Vagina (tissue), 2 donors: Measurements from ENCODE around the gene ASB6. TPM values are rescaled to one million over a fixed set of nuclear protein-coding genes. Genes with fewer than 3 reads are reported as not detected.
"Not testable (repeated sequence)": the region's sequence is repeated elsewhere in the genome, so short reads cannot be mapped to it uniquely, and the experiment has no call there.

Source experiments
- DNase-seq, 2 donors: peaks; one replicate each; pipeline ENCODE4 v3.0.0-alpha.2; 2017; ENCODE audit errors: extremely low spot score in 2 of 2
- H3K27ac ChIP-seq: fragments of 200-600 bp; sonication (generic); one replicate; pipeline ENCODE4 v1.5.1; 2019
- H3K27me3 ChIP-seq: fragments of 200-600 bp; sonication (generic); one replicate; pipeline ENCODE4 v1.5.1; 2019
- H3K36me3 ChIP-seq, 2 donors: fragments of 200-600 bp; sonication (generic); one replicate each; pipeline ENCODE4 v1.5.1; 2017 to 2019
- H3K4me1 ChIP-seq: fragments of 200-600 bp; sonication (generic); one replicate; pipeline ENCODE4 v1.5.1; 2019
- H3K4me3 ChIP-seq, 2 donors: fragments of 200-600 bp; sonication (generic); 1 replicate in 1 of 2; 2 replicates in 1 of 2; pipeline ENCODE4 v1.5.1; 2016 to 2019
- H3K9me3 ChIP-seq: fragments of 200-600 bp; sonication (generic); one replicate; pipeline ENCODE4 v1.5.1; 2019
- POLR2A ChIP-seq, 2 donors: fragments of 450-650 bp; IDR thresholded peaks; one replicate each; pipeline ENCODE4 v1.6.1; 2017; ENCODE audit warnings: antibody characterized with exemption in 2 of 2, mild to moderate bottlenecking in 2 of 2, moderate library complexity in 2 of 2
- POLR2AphosphoS5 ChIP-seq, 2 donors: sonication (generic); formaldehyde crosslinking; IDR thresholded peaks; one replicate each; pipeline ENCODE4 v1.9.0; 2017; ENCODE audit warnings: antibody characterized with exemption in 2 of 2, mild to moderate bottlenecking in 2 of 2, low read depth in 1 of 2; ENCODE audit not compliant: insufficient read depth in 1 of 2
- intact Hi-C: fragments of 100-400 bp; cut with DNase I; formaldehyde crosslinking; loops from one replicate; pipeline ENCODE4 v1.15.1; 2023
- total RNA-seq: library from RNA; depleted of rRNA; stranded (reverse); fragments of >200 nt; gene quantifications from one replicate; pipeline ENCODE4 v1.2.3, GENCODE V29; 2016
- TF ChIP-seq, protein P1 (sequence below), 3 experiments: fragments of 450-650 bp in 2 of 3; fragments of 200-600 bp in 1 of 3; sonication (generic) in 1 of 3; IDR thresholded peaks; one replicate each; pipeline ENCODE4 v1.5.1; 2017 to 2019; ENCODE audit warnings: antibody characterized with exemption in 3 of 3, mild to moderate bottlenecking in 2 of 3, moderate library complexity in 2 of 3

Gene ASB6
- total RNA-seq, 1 donor from 2014 or later: 18.9 TPM

DNA sequence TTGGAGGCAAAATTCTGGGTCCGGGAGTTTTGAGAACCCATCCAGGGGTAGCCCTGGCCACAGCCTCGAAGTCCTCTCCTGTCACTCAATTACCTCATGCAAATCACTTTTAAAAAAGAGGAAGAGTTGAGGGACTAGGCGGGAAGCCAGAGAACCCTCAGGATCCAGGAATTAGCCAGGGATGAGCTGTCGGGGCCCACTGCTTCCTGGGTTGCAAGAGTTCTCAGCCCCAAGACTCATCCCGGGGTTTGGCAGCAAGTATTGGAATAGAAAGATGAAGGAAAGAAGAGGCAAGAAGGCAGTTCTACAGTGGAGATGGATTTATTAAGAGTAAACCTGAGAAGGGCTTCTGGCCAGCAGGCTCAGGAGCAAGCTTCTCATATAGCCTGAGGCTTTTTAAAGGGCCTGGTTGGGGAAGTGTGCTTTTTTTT lies 46.6 kb downstream of the ASB6 start:
- TF ChIP-seq POLR2AphosphoS5 (IDR thresholded peaks at IDR 0.05; ENCODE audit: insufficient read depth in 1 of 2, low read depth in 1 of 2) (no peak), POLR2A (IDR thresholded peaks at IDR 0.05) (no peak)
- Histone ChIP-seq H3K4me3 (no peak overlapping the region), H3K9me3 (no peaks in the 10 kb centered on the region), H3K27ac (peak overlapping the region; percentile 96), H3K4me1 (peaks cover 35% of the 10 kb centered on the region), H3K36me3 (no peaks in the 10 kb centered on the region), H3K27me3 (no peaks in the 10 kb centered on the region)
- intact Hi-C loops: no loop called here
- DNase-seq: no peak

DNA sequence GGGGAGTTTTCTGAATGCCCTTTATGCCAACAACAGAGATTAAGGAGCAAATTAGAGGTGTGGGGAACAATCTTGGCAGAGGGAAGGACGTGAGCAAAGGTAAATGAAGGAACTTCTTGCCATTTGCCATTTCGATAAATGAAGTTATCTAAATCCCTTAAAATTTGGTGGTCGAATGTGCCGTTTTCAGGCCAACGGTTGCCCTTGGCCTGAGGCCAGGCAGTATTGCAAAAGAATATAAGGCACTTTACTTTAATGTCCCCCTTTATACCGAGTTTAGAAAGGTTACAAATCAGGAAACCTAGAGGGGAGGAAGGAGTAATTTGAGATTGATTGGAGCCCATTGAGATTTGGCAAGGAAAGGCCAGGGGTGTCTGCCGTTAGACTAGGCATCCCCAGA lies 47.3 kb downstream of the ASB6 start:
- H3K9me3 ChIP-seq: no peaks in the 10 kb centered on the region
- intact Hi-C loops: no loop called here
- no peak for TF ChIP-seq POLR2A (IDR thresholded peaks at IDR 0.05)
- TF ChIP-seq, protein P1, sequence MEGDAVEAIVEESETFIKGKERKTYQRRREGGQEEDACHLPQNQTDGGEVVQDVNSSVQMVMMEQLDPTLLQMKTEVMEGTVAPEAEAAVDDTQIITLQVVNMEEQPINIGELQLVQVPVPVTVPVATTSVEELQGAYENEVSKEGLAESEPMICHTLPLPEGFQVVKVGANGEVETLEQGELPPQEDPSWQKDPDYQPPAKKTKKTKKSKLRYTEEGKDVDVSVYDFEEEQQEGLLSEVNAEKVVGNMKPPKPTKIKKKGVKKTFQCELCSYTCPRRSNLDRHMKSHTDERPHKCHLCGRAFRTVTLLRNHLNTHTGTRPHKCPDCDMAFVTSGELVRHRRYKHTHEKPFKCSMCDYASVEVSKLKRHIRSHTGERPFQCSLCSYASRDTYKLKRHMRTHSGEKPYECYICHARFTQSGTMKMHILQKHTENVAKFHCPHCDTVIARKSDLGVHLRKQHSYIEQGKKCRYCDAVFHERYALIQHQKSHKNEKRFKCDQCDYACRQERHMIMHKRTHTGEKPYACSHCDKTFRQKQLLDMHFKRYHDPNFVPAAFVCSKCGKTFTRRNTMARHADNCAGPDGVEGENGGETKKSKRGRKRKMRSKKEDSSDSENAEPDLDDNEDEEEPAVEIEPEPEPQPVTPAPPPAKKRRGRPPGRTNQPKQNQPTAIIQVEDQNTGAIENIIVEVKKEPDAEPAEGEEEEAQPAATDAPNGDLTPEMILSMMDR (IDR thresholded peaks at IDR 0.05): no peak
- TF ChIP-seq POLR2AphosphoS5 (IDR thresholded peaks at IDR 0.05; ENCODE audit: insufficient read depth in 1 of 2, low read depth in 1 of 2): no peak
- no peak overlapping the region for H3K4me3 ChIP-seq
- no peak for DNase-seq
- H3K36me3 ChIP-seq: no peaks in the 10 kb centered on the region
- no peaks in the 10 kb centered on the region for H3K27me3 ChIP-seq
- peak overlapping the region; percentile 96 for H3K27ac ChIP-seq
- peaks cover 35% of the 10 kb centered on the region for H3K4me1 ChIP-seq

DNA sequence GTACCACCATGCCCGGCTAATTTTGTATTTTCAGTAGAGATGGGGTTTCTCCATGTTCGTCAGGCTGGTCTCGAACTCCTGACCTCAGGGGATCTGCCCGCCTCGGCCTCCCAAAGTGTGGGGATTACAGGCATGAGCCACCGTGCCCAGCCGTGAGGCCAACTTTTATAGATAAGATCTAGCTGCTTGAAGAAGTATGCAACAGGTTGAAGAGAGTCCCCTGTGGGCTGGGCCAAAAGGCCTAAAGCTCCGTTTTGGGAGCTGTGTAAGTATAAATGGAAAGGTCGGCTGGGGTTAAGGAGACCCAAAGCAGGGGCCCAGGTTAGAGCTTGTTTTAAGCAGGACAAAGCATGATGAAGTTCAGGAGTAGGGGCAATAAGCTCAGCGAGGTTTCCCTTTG lies 49.2 kb downstream of the ASB6 start:
- peaks cover 27% of the 10 kb centered on the region for H3K4me1 ChIP-seq
- H3K27ac ChIP-seq, H3K4me3 ChIP-seq, H3K9me3 ChIP-seq, intact Hi-C loops, H3K36me3 ChIP-seq, H3K27me3 ChIP-seq, DNase-seq: not testable (repeated sequence)

DNA sequence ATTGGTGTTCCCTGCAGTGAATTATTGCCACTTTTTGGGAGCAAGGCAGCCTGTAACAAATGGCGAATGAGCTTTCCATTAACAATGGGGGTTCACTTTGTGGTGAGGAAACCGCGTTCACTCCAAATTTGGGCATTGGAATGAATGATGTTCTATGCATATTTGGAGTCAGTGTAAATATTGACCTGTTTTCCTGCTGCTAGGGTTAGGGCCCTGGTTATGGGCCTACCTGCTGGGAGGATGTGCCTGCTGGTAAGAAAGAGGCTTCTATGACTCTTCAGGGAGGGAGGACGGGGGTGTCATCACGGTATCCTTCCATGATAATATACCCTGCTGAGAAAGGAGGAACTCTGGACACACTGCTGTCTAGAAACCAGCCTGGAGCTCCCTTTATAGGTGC lies 50.0 kb downstream of the ASB6 start:
- TF ChIP-seq POLR2AphosphoS5 (IDR thresholded peaks at IDR 0.05; ENCODE audit: insufficient read depth in 1 of 2, low read depth in 1 of 2): no peak
- TF ChIP-seq, protein P1 (IDR thresholded peaks at IDR 0.05): no peak
- TF ChIP-seq POLR2A (IDR thresholded peaks at IDR 0.05): no peak
- H3K4me3 ChIP-seq: no peak overlapping the region
- no peak overlapping the region for H3K27ac ChIP-seq
- no peaks in the 10 kb centered on the region for H3K27me3 ChIP-seq
- intact Hi-C loops: no loop called here
- H3K36me3 ChIP-seq: no peaks in the 10 kb centered on the region
- H3K9me3 ChIP-seq: no peaks in the 10 kb centered on the region
- no peak for DNase-seq
- peaks cover 18% of the 10 kb centered on the region for H3K4me1 ChIP-seq

DNA sequence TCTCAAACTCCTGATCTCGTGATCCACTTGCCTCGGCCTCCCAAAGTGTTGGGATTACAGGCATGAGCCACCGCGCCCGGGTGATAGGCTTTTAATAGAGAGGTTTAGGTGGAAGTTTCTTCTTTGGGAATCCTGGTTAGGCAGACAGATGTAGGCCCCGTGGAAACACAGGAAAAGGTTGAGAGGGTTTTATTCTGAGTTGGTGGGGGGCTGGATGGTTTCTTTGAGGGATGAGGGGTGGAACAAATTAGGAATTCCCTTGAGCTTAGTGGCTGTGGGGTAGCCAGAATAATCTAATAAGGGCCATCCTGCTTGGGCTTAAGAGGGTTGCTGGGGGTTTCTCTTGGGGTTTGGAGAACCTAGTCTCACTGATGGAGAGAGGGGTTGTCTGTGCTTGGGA lies 51.5 kb downstream of the ASB6 start:
- H3K4me3 ChIP-seq: no peak overlapping the region
- H3K27ac ChIP-seq: no peak overlapping the region
- no peaks in the 10 kb centered on the region for H3K36me3 ChIP-seq
- TF ChIP-seq POLR2A (IDR thresholded peaks at IDR 0.05) (no peak), POLR2AphosphoS5 (IDR thresholded peaks at IDR 0.05; ENCODE audit: insufficient read depth in 1 of 2, low read depth in 1 of 2) (no peak)
- TF ChIP-seq, protein P1 (IDR thresholded peaks at IDR 0.05): no peak
- DNase-seq: no peak
- H3K9me3 ChIP-seq: no peaks in the 10 kb centered on the region
- intact Hi-C loops: no loop called here
- peaks cover 4% of the 10 kb centered on the region for H3K4me1 ChIP-seq
- H3K27me3 ChIP-seq: no peaks in the 10 kb centered on the region

DNA sequence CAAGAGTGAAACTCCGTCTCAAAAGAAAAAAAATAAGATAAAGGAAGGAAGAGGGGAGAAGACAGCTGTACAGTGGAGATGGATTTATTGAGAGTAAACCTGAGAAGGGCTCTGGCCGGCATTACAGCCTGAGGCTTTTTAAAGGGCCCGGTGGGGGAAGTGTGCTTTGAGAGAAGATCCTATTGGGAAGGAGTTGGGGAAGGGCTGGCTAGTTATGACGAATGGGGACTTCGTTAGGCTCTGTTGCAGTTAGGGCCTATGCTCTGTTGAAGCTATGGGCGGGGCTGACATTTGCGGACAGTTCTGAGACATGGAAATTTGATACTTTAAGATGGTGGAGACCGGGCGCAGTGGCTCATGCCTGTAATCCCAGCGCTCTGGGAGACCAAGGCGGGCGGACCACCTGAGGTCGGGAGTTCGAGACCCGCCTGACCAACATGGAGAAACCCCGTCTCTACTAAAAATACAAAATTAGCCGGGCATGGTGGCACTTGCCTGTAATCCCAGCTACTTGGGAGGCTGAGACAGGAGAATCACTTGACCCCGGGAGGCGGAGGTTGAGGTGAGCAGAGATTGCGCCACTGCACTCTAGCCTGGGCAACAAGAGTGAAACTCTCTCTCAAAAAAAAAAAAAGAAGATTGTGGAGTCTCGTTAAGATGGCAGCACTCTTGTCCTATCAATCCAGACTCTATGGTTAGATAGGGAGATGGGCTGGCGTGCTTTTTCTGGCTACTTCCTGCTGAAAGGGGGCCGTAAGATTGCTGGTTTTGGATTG lies 54.3 kb downstream of the ASB6 start:
- intact Hi-C loops: no loop called here
- TF ChIP-seq POLR2AphosphoS5 (IDR thresholded peaks at IDR 0.05; ENCODE audit: insufficient read depth in 1 of 2, low read depth in 1 of 2) (no peak), POLR2A (IDR thresholded peaks at IDR 0.05) (no peak)
- TF ChIP-seq, protein P1 (IDR thresholded peaks at IDR 0.05): no peak
- Histone ChIP-seq H3K27me3 (no peaks in the 10 kb centered on the region), H3K36me3 (no peaks in the 10 kb centered on the region), H3K27ac (no peak overlapping the region), H3K9me3 (no peaks in the 10 kb centered on the region), H3K4me3 (no peak overlapping the region), H3K4me1 (no peaks in the 10 kb centered on the region)
- no peak for DNase-seq
